Lung microvascular endothelial cell (primary cell): ENCODE data around the gene CAPN9. TPM values are rescaled to one million over a fixed set of nuclear protein-coding genes. Genes with fewer than 3 reads are reported as not detected.

Source experiments
- DNase-seq, 2 donors: peaks; one replicate each; pipeline versions ENCODE4 v3.0.0 to v3.0.0-alpha.2; 2010; ENCODE audit warnings: low read depth in 2 of 2
- total RNA-seq: library from RNA; depleted of rRNA; stranded (reverse); fragments of >200 nt; gene quantifications from 2 replicates; pipeline ENCODE4 v1.2.1, GENCODE V29; 2014

The CAPN9 gene
- total RNA-seq, 1 donor from 2014 or later = not detected

DNA sequence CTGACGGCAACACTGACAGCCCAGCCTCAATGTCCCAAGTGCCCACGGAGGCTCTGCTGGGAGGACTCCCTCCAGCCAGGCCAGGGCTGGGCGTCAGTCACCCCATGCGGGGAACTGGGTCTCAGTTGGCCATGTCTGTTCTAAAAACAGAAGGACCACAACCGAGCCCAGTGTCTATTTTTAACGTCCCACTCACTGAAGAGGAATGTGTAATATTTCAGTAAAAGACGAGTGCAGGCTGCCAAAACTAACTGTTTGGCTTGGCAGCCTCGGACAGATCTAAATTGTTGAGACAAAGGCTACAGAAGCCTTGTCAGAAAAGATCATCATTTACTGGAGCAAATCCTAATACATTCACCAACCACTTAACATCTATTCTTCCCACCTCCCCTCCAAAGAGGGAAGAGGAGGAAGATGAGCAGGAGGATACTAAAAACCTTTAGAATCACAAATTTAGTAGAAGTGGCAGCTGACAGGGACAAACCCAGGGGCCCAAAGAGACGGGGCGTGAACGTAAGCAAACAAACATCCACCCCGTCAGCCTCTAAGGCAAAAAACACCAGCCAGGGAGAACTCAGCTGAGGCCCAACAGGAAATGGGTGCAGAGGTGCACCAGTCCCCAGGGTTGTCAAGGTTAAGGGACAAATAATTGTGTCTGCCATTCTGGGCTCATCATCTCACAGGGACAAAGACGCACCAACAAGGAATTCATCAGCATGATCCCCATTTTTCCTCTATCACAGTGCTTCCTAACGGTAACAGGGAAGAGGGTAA is 102.5 kb downstream of the CAPN9 start:
- DNase-seq = peak; percentile 76 to 87

DNA sequence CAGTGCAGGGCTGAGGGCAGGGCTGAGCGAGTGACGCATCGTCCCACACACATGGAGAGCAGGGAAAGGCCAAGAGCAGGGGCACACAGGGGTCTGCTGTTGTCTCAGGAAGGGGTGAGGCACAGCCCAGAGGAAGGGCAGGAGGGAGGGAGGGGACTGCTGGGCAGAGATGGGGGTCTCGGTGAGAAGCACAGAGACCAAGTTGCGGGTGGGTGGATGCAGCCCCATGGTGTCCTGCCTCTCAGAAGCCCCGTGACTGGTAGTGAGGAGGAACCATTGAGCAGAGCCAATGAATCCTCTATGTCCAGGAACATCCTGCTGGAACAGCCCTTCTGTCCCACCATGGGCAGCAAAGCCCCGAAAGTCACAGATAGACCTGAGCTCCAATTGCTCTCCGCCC is 103.4 kb downstream of the CAPN9 start:
- DNase-seq = no peak

DNA sequence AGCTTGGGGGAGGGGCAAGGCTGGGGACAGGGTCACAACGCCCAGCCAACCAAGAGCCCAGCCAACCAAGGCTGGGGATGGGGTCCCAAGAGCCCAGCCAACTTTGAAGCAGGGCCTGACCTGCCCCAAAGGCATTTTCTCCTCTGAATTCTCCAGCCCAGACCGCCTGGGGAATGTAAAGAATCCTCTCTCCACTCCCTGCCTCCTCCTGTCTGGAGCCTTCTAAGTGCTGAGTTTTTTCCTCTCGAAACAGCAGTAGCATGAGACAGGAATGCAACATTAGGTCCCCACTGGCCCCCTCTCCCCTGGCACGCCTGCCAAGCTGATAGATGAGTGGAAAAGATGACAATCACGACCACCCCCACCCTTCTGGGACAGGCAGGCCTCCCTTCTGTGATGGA is 104.1 kb downstream of the CAPN9 start:
- no peak for DNase-seq

Other genes with a start within 250 kb of the CAPN9 start
- gene COG2, start 104.9 kb upstream of the CAPN9 start, total RNA-seq = 11.3 and 14.1 TPM in 2 replicates
- not detected in 2 replicates for gene AGT, start 33.3 kb upstream of the CAPN9 start, total RNA-seq
- 15.5 and 16.1 TPM in 2 replicates for gene C1orf198, start 121.1 kb downstream of the CAPN9 start, total RNA-seq
- gene TTC13, start 231.5 kb downstream of the CAPN9 start, total RNA-seq = 7.8 and 9.7 TPM in 2 replicates
- 8.5 and 9.5 TPM in 2 replicates for gene ARV1, start 231.7 kb downstream of the CAPN9 start, total RNA-seq